GM18517 (cell line): ENCODE data around the gene UMAD1.
"Not testable (repeated sequence)": the region's sequence is repeated elsewhere in the genome, so short reads cannot be mapped to it uniquely, and the experiment has no call there.

Source experiments
- ATAC-seq: cut with Tn5 transposase; IDR thresholded peaks from one replicate; pipeline ENCODE4 v1.9.1; 2021; ENCODE audit warnings: mild to moderate bottlenecking, moderate library complexity; ENCODE audit not compliant: unreplicated experiment

The UMAD1 gene

DNA sequence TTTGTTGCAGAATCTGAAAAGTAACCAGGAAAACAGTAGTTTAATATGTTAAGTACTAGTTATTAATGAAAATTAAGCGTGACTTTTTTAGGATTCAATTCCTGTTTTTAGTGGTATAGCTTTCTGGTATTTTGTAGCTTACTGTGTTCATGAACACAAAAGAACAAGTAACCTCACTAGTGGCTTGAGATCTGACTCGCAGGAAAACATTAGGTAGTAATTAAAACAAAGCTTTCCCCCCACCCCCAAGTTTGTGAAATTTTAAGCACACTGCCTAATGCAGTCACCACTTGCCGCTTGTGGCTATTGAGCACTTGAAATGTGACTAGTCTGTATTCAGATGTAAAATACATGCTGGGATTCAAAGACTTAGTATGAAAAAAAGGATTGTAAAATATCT lies 180.4 kb downstream of the UMAD1 start:
- ATAC-seq, result no peak

DNA sequence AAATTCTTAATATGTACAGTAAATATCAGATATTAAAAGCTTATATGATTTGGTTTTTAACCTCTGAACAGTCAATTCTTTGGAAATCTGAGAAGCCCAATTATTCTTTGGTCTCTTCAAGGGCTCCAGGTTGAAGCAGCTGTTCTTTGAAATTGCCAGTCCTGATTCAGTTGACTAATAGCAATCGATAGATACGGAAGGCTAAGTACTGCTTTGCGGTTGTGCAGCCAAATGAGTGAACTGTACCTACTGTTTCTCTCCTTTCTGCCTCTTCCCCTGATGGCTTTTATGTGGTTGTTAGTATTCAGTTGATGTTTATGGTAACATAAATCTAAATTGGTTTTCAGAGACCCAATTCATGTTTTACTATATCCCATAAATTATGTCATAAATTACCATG lies 181.0 kb downstream of the UMAD1 start:
- ATAC-seq, result no peak

DNA sequence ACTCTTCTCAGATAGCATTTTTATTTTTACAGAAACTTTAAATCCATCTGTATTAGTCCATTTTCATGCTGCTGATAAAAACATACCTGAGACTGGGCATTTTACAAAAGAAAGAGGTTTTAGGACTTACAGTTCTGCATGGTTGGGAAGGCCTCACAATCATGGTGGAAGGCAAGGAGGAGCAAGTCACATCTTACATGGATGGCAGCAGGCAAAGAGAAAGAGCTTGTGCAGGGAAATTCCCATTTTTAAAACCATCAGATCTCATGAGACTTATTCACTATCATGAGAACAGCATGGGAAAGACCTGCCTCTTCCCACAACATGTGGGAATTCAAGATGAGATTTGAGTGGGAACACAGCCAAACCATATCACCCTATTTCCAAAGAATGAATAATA lies 184.7 kb downstream of the UMAD1 start:
- not testable (repeated sequence) for ATAC-seq

DNA sequence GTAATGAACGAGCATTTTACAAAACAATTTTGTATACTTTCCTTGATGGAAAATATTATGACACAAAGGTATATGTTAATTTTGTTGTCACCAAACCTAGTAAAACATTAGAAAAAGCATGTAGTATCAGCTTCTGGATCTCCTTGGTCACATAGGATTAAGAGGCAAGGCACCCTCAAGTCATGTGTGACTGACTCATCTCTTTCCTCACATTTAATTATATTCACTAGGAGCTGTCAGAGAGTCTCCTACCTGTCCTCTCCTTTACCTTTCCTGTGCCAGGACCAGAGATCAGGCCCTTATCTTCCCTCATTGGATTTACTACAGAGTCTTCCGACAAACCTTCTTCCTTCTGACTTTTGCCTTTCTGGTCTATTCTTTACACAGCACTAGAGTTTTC lies 189.1 kb downstream of the UMAD1 start:
- ATAC-seq, result no peak

DNA sequence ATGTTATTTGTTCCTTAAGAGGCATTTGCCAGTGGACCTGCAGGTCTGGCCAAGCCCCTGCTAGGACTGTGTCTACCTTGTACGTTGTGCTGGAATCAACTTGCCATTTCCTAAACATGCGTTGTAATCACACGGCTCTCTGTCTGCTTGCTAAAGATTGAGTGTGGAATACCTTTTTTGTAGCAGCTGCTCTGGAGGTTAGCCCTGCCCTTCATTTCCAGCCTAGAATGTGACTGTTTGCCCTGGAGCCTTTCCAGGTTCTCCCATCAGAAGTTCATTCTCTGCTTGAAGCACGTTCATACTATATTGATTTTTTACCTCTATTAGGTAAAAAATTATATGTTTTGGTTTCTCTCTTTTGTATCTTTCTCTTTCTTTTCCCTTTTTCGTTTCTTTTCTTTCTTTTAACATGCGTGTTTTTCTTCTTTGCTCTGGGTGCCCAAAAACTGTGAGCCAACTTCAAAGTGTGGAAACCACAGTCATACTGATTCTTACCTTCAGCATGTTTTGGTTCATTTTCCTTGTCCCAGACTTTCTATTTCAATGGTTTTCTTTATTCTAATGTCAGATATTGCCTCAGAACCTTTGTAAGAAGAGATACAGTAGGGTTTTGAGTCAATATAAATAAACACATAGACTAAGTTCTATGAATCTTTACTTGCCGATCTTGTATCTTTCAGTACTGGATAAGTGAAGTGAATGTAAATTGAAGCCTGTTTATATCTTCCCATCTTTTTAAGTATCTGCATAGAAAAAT lies 189.7 kb downstream of the UMAD1 start:
- no peak for ATAC-seq

DNA sequence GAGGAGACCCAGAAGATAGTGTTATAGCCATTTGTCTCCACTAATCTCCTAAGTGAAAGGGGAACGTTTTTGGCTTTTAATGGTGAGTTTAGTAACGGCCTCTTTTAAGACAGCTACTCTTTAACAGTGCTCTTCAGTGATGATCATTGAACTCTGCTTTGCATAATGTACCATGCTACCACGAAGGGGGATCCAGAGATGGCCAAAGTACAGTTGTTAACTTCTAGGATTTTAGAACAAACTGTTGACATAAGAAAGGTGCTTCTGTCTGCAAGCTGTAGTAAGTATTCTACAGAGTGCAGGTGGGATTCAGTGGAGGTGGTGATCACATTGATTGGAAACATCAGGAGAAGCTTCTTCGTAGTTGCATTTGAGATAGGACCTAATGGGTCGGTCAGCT lies 192.0 kb downstream of the UMAD1 start:
- ATAC-seq, result no peak

DNA sequence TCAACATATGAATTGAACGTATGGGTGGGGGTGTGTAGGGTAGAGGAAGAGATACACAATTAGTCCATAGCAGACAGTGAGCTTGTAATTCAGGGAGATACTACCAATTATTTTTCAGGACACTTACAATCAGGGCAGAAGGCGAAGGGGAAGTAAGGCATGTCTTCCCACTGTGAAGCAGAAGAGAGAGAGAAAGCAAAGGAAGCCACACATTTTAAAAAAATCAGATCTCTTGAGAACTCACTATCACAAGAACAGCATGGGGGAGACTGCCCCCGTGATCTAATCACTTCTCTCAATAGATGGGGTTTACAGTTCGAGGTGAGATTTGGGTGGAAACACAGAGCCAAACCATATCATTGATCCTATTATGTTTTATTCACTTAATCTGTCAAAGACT lies 194.2 kb downstream of the UMAD1 start:
- ATAC-seq, result no peak

DNA sequence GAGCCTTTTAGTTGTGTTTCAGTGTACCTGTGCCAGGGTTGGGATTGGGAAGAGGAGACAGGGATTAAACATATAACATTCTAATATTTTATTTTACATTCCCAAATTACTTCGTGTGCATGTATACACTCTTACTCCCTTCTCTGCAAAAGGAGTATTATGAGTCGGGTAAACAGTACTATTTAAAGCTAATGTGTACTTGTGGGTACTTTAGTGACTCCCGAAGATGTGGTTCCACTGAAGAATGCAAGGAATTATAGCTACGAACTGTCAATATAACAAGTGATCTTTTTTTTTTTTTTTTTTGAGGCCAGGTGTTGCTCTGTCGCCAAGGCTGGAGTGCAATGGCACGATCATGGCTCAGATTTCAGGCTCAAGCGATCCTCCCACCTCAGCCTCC lies 200.5 kb downstream of the UMAD1 start:
- no peak for ATAC-seq

DNA sequence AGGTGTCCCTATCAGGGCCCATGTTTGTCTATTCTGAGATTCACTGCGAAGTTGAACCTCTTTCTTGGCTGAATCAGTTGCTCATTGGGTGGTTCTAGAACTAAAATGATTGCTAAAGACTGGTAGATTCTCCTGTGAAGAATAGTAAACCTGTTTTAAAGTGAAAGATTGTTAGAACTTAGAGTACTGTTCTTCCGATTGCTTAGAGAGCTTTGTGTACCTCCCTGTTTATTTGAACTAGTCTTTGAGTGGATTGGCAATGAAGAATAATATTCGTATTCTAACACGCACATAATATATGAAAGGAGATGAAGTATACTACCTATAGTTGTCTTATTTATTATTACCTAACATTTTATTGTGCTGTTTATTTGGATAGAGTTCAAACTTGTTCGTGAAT lies 202.7 kb downstream of the UMAD1 start:
- no peak for ATAC-seq

DNA sequence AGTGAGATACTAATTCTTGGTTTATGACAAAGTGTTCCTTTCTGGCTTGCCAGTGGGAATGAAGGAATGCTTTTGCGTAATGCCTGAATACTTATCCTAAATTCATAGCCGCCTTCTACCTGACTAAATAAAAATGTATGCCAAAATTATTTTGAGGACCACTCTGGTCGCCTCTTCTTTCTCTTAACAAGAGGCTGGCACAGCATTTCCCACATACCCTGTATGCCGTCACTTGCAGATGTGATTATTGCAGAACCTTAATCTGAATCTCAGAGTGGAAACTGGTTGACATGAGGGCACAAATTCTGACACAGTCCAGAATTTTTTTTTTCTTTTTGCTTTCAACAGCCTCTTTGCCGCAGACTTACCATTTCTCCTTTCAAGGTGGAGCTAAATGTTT lies 203.4 kb downstream of the UMAD1 start:
- ATAC-seq, result no peak

DNA sequence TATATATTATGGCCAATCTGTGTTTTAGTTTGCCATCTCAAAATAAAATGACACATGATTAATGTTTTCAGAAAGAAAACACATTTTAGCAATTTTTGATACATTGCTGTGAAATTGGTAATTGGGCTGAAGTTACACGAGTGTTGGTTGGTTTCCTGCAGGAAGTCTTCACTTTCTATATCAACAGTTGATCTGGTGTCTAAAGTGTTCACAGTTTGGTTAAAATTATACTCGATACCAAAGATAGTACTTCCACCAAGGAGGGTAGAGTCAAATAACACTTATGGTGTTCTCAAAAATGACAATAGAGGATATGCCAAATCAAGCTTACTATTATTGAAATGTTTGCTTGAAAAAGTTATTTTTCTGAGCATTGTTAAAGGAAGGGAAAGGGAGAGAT lies 207.7 kb downstream of the UMAD1 start:
- peak; percentile 82 for ATAC-seq

DNA sequence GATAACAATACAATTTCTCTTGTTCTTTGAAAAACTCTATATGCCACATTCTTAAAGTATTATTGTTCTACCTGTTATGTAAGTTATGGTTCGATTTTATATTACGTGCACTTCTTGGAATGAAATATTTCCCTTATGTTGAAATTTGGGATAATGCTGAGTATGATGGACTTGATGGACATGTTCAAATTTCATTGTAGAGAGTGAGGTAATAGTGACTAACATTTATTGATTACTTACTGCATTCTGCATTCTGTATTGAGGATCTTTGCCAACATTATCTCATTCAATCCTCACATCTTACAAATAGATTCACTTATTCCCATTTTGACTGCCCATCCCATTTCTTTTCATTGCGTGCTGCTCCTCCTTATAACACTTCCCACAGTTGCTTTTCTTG lies 208.3 kb downstream of the UMAD1 start:
- no peak for ATAC-seq

DNA sequence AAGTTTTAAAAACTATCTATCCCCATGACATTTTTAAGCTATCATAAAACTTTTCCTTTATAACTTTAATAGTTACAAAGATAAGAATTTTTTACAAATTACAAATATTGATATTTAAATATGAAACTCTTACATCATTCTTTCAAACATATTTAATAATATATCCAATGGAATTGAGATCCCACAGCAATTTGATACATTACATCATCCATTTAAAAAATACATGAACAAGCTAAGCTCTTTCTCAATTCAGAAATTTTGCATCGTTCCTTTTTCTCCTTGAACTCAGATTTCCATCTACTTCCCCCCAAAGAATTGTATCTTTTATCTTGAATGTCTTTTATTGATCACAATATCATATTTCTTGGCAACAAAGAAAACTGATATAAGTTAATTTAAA lies 209.6 kb downstream of the UMAD1 start:
- no peak for ATAC-seq

DNA sequence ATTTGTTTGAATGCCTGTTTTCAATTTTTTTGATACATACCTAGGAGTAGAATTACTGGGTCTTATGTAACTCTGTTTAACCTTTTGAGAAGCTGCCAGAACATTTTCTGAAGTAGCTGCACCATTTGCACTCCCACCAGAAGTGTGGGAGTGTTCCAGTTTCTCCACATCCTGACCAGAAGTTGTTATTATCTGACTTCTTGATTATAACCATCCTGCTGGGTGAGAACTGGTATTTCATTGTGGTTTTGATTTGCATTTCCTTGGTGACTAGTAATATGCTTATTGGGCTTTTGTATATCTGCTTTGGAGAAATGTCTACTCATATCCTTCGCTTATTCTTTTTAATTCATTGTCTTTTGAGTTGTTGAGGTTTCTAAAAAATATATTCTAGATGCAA lies 210.8 kb downstream of the UMAD1 start:
- no peak for ATAC-seq

DNA sequence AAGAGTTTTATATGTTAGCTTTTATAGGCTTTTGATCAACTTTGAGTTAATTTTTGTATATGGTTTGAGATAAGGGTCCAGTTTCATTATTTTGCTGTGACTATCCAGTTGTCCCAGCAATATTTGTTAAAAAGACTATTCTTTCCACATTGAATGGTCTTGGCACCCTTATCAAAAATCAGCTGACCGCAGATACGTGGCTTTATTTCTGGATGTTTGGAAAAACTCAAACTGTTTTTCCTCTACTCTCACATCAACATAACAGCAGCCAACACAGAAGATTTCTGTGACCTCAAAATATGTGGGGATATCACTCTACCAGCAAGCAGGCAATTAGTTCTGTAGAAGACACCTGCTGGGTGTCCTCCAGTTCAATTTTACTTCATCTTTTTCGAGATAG lies 211.4 kb downstream of the UMAD1 start:
- ATAC-seq, result no peak

DNA sequence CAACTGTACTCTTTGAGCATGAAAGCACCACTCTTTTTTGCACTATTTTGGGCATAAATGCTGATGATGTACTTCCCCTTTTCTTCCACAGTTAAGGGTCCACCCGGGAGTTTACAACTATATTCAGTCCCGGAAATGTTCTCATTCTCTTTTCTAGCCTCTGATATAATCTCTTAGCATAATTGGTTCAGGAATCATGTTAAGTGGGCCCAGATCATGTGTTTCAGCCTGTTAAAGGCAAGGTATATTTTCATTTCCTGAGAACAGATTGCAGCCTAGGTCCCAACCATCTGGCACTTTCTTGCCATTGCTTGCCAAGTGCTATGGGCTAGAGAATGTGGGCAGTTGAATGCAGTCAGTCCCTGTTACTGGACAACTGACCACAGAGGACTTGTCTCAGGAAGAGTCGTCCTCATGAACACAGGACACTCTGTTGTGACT lies 216.6 kb downstream of the UMAD1 start:
- no peak for ATAC-seq

DNA sequence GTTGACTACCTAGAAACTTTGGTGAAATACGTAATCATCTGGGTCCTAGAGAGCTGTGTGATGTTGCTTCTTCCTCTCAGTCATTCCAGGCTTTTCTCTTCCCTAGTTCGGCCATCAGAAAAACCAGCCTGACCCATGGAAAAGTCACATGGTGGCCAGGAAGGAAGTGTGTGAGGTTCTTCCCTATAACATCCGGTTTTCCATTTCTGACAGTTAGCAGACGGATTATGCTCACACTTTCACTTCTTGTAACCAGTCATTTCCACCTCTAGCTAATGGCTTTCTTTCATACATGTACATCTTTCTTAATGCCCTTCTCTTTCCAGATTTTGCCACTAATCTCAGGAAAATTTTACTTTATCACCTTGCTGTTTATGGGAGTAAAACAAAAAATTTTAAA lies 218.0 kb downstream of the UMAD1 start:
- ATAC-seq, result no peak

DNA sequence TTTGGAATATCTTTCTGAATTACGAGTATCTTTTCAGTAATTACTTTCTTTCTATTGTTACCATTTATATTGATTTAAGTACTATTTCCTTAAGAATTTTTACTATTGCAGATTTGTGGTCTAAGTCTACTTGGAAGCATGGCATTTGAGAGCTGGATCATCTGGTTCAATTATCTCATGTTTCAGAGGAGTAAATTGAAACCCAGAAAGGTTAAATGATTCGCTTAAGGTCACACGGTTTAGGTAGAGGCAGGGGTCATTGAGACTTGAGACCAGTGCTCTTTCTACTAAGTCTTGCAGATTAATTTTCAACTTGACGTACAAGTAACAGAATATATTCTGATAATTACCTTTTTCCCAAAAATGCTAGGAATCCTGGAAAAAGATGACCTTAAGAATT lies 218.9 kb downstream of the UMAD1 start:
- ATAC-seq, result no peak

DNA sequence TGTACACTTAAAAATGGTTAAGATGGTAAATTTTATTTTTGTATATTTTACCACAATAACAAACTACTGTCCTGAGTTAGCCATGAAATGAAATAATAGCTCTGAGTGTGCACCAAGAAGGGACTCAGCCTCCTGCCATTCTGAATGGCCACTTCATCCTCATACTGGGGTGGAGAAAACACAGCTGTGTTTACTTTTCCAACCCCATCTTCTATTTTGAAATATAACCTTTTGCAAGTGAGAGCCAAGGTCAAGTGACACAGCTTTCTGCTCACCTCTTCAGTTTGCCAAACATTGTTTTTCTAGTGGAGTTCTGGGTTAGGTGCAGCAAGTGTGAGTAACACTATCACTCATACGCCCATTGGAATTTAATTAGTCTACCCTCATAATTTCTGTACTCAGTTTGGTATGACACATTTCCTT lies 220.7 kb downstream of the UMAD1 start:
- no peak for ATAC-seq

DNA sequence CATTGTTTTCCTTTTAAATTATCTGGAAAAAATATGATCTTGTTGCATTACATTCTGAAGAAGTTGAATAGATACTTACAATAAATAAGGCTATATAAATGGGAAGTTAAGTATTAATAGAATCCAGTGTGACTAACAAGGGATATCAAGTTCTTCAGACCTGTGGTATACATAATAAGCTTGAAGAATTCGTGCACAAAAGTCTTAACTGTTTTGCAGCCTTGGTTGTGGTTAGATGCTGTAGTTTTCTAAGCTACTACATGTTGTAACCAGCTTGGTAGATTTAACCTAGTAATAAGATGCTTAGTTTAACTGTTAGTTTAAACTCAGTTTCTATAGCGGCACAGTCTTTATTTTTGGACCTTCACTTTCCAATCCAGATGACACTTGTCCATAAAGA lies 221.8 kb downstream of the UMAD1 start:
- no peak for ATAC-seq

DNA sequence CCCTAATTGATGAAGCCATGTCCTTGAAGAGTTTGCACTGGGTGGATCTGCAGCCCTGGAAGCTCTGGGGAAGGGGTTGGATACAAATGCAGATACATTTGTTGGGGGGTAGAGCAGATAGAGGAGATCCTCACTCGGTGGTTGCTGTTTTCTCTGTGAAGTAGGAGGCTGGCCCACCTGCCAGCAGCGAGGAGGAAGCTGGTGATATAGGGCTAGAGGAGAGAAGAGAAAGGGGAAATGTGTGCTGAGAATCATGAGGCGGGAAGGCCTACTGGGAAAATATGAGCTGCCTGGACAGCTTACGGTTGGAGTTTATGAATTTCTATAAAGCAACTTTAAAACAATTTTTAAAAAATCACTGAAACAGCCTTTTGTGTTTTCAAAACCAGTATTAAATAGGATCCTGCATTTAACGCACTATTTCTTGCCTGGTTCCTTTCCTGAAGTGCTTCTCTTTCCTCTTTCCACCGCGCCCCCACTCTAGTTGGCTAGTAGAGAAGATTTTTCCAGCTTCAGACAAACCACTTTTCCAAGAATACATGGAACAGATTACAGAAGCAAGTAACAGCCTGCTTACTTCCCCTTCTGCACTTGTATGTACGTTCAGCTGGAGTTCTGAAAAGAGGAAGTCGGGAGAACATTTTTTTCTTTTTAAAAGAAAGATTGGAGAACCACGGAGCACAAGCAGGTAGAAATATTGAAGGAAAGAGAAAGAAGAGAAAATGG lies 227.5 kb downstream of the UMAD1 start:
- no peak for ATAC-seq

DNA sequence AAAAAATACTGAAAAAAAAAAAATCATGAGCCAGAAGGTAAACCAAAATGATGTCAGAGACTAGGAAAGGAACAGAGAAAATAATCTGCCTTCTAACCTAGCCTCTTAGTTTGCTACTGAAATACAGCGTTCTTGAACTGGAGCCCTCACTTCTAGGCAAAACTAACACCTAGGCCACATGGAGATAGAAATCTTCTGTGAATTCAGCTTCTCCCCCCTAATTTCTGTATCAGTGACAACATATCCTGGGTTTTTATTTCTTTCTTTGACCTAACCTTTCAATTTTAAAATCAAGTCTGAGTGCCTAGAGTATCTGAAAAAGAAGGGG lies 228.0 kb downstream of the UMAD1 start:
- no peak for ATAC-seq

DNA sequence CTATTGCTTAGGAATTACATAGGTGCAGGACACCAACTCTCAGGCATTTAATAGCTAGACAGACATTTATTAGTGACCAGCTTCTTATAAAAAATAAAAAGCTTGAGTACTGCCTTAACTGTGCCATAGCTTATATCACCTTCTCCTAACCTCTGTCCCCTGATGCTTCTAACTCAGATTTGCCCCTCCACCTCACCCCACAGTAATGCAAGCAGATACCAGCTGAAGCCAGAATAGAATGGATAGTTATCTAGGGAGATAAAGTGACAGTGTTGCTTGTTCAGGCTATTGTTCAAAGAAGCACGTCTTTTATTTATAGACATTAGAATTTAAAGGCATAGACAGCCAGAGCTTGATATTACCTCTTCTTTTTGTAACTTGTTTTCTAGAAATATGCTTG lies 228.5 kb downstream of the UMAD1 start:
- no peak for ATAC-seq
